HG03521 (cell line): Measurements from ENCODE around the gene ANGEL2.

Experiments
- ATAC-seq: cut with Tn5 transposase; IDR thresholded peaks from one replicate; pipeline ENCODE4 v1.9.1; 2021; ENCODE audit warnings: mild to moderate bottlenecking, moderate library complexity; ENCODE audit not compliant: unreplicated experiment

The ANGEL2 gene

GRCh38 chr1:212954514-212954913, 61.2 kb downstream of the ANGEL2 start:
- no peak for ATAC-seq

DNA sequence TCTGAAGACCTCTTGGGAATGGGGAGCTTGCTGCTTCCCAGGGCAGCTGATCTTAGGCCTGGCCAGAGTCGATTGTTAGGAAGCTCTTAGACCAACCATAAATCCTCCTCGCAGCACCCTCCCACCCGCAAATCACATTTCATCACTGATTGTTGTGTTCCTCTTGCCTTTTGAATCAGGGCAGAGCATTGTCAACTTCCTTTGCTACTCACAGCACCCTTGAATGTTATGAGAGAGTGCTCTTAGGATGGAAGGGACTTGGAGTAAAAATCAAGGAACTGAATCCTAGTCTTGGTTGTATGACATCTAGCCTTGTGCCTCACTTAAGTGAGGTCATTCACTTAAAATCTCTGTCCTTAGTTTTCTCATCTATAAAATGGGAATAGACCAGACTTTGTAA, 62.3 kb downstream of the ANGEL2 start:
- ATAC-seq = no peak

GRCh38 chr1:212952641-212952976, 63.1 kb downstream of the ANGEL2 start:
- ATAC-seq = no peak

DNA sequence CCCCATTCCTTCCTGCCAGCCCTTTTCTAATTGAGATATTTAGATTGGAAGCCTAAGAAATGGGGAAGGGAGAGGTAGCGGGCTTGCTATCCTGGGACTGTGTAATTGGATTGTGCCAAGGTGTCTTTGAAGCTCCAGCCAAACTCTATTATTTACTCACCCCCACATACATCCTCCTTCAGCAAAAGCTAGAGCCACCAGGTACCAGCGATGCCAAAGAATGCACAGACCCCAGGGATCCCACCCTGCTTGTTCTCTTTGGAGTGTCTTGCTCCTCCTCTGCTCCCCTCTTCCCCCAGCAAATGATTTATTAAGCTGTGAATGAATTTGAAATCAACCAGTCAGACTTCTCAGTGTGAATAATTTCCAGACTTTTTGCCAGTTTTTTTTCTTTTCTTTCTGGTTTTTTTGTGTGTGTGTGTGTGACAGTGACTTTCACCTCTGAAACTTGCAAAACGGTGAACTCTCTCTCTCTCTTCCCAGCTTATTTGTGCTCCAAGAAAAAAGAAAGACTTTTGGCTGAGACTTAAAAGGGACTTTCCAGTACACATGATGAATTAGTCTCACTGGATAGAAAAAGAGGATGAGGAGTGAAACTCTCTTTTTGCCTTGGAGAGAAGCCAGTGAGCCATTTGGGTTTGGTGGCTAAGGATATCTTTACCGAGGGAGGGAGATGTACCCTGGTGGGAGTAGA, 63.6 kb downstream of the ANGEL2 start:
- ATAC-seq = no peak

DNA sequence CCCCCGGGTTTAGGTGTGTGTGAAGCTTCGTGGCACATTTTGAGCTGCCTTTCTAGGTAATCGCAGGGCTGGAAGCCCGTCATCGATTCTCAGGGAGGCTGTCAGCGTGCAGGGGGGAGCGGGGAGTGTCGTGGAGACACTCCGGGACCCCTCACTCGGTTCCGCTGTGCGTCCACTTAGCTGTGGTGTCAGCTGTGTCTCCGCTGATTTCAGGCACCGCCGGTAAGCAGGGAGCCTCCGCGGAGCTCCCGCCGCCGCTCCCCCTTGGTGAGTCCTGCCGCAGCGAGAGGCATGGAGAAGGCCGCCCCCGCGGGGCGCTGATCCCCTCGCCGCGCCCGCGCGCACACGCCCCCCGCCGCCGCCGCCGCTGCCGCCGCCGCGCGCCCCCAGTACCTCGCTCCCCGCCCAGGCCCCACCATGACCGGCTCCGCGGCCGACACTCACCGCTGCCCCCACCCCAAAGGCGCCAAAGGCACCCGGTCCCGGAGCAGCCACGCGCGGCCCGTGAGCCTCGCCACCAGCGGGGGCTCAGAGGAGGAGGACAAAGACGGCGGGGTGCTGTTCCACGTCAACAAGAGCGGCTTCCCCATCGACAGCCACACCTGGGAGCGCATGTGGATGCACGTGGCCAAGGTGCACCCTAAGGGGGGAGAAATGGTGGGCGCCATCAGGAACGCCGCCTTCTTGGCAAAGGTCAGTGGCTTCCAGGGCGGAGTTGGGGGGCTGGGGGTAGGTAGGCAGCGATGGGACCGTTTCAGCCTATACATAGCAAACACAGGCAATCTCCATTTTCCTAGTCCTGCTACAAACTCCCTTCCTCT, 64.3 kb downstream of the ANGEL2 start:
- no peak for ATAC-seq

DNA sequence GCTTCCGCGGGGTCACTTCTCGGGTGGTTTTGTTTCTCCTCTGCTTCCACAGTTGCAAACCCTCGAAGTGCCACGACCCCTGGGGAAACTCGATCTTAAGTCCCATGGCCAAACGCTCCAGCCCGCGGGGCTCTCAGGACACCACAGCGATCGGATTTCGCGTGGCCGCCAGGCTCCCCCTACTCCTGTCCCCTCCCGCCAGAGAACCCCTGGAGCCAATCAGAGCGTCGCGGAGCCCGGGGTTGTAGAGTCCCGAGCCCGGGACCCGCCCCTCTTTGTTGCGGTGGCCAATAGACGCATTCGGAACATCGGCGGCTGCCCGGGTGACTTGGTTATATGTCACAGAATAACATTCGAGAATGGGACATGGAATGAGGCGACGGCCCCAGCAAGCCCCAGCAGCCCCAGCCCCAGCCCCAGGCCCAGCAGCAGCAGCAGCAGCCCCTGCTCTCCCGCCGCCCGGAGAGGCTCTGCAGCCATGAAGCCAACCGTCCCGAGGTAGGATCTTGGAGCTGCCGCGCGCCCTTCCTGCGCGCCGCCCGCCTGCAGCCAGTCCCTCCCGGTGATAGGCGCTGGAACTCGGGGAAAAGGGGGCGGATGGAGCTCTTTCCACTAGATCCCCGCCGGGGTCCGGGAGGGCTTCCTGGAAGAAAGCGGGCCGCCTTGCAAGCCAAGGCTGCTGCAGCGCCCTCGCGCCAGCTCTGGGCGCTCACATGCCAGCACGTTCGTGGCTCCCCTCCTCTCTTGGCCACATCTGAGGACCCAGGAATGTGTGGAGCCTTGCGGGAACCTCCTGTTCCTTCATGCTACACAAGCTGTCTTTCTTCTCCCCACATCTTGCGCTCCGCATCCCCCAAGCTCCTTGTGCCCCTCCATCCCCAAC, 65.2 kb downstream of the ANGEL2 start, which contains the start of gene VASH2:
Gene VASH2 (plus strand): TSS at position 299 of the 883 bp plus-strand sequence. CDS start 1,002 bp downstream, outside the sequence.
- peak; percentile 98 for ATAC-seq

DNA sequence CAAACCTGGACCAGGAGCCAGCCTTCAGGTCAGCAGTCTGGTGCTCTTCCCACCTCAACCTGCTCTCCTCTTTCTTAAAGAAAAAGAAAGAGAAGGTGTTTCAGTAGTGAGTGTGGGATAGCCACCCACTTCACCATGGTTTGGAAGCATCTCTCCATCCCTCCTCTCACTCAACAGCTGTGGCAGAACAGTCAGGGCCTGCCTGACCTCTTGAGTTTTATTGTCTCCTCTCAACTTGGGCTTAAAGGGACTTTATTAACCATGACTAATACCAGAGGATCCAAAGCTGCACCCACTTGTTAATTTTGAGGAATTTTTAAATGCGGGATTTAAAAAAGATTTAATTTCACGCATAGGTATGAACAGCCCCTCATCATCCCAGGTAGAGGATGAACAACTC, 65.9 kb downstream of the ANGEL2 start:
- no peak for ATAC-seq

DNA sequence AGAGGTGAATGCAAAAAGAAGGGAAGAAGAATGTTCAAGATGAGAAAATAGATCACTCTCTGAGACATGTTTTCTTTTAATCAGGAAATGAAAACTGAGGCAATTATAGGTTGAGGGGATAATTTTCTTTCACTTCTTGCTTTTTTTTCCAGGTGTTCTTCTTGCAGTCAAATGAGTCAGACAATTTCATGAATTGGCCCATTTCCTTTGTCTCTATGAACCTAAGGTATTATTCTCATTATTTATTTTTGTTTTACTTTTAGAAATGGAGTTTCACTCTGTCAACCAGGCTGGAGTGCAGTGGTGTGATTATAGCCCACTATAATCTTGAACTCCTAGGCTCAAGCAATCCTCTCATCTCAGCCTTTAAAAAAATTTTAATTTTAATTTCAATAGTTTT, 68.8 kb downstream of the ANGEL2 start:
- no peak for ATAC-seq

DNA sequence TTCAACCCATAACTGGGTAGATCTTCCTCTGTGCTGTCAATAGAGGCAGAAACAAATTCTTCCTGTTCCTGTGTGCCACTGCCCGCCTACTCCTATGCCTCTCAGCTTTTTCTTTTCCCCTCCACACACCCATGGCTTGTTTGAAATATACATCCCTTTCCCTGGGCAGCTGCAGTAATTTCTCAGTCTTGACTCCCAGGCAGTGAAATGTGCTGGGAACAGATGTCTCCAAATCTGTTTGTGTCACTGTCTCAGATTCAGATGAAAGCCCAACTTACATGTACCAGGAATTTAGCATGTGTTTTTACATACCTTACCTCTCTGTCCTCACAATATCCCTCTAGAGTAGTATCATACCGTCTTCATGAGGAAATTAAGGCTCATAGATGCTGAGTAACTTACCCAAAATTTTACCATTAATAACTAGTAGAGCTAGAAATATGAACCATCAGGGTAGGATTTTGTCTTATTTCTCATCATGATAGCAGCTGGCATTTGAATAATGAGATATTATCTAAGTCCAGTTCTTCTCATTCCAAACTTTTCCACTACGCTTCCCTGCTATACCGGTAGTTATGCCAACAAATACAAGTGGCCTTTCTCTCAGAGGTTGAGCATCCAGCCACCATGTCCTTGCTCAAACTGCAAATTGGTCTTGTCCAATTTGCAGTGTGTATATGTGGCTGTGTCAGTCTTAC, 70.1 kb downstream of the ANGEL2 start:
- no peak for ATAC-seq

GRCh38 chr1:212945056-212945455, 70.6 kb downstream of the ANGEL2 start:
- ATAC-seq = no peak

DNA sequence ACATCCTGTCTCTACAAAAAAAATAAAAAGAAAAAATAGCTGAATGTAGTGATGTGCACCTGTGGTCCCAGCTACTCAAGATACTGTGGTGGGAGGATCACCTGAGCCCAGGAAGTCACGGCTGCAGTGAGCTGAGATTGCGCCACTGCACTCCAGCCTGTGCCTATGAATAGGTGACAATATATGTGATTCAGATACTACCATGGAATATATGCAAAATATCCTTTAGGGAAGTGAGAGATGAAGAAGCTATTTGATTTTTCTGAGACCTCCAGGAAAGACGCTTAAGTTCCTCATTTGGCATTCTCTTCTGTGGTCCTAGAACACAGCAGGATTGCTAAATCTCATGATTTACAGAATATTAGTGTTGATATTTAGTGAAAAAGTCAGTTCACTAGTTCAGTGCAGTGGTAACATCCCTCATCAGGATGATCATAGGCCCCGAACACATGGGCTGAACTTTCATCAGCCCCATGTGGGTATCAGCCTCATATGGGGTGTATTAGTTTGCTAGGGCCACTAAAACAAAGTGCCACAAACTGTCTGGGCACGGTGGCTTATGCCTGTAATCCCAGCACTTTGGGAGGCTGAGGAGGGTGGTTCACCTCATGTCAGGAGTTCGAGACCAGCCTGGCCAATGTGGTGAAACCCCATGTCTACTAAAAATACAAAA, 71.3 kb downstream of the ANGEL2 start:
- ATAC-seq = no peak

GRCh38 chr1:212943393-212943710, 72.3 kb downstream of the ANGEL2 start:
- no peak for ATAC-seq

DNA sequence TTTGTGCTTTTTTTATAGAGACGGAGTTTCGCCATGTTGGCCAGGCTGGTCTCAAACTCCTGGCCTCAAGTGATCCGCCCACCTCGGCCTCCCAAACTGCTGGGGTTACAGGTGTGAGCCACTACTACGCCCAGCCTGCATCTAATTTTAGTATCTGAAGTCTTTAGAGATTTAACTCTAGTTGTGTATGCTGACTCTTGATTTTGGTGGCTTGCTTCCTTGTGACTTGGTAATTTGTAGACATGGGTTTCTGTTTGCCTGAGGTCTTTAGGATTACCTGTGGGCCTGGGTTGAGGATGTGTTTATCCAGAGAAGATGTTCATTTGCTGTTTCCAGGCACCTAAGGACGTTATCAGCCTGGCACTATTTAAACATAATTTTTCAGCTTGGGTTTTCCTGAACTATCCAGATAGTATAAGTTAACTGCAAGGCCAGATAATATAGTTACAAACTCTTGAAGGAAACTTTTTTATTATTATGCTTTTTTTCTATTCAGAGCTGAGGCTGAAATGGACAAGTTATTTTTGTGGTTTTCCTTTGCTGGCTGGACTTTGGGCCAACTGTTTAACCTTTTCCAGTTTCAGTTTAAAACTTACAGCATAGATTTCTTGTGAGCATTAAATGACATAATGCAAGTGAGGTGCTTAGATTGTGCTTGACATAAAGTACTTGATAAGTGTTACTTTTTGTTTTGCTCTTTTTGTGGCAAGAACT, 72.8 kb downstream of the ANGEL2 start:
- ATAC-seq = no peak
